Effector memory CD8-positive, alpha-beta T cell (primary cell): ENCODE results near the gene RBP3.

Experiments
- ATAC-seq: fragments of 150-1000 bp; cut with Tn5 transposase; replicated peaks from 2 replicates; pipeline ENCODE4 v1.10.0; 2021; ENCODE audit warnings: mild to moderate bottlenecking, moderate library complexity
- DNase-seq, 3 experiments: peaks; one replicate each; pipeline ENCODE4 v3.0.0; 2021
- H3K27ac Mint-ChIP-seq, 2 donors: one replicate each; pipeline ENCODE4 v1.8.0; 2022; ENCODE audit warnings: mild to moderate bottlenecking in 2 of 2, mixed read lengths in 2 of 2, moderate library complexity in 2 of 2
- H3K27me3 Mint-ChIP-seq, 2 donors: one replicate each; pipeline ENCODE4 v1.8.0; 2022; ENCODE audit warnings: mixed read lengths in 2 of 2
- H3K36me3 Mint-ChIP-seq: one replicate; pipeline ENCODE4 v1.8.0; 2022; ENCODE audit warnings: mild to moderate bottlenecking, moderate library complexity, mixed read lengths; ENCODE audit not compliant: insufficient read depth
- H3K4me1 Mint-ChIP-seq, 2 donors: one replicate each; pipeline ENCODE4 v1.8.0; 2022; ENCODE audit warnings: low read depth in 2 of 2, mixed read lengths in 2 of 2
- H3K4me3 Mint-ChIP-seq, 2 donors: one replicate each; pipeline ENCODE4 v1.8.0; 2022; ENCODE audit warnings: mild to moderate bottlenecking in 2 of 2, mixed read lengths in 2 of 2, moderate library complexity in 2 of 2
- H3K9me3 Mint-ChIP-seq, 2 donors: one replicate each; pipeline ENCODE4 v1.8.0; 2022; ENCODE audit warnings: mixed read lengths in 2 of 2

Gene RBP3

DNA sequence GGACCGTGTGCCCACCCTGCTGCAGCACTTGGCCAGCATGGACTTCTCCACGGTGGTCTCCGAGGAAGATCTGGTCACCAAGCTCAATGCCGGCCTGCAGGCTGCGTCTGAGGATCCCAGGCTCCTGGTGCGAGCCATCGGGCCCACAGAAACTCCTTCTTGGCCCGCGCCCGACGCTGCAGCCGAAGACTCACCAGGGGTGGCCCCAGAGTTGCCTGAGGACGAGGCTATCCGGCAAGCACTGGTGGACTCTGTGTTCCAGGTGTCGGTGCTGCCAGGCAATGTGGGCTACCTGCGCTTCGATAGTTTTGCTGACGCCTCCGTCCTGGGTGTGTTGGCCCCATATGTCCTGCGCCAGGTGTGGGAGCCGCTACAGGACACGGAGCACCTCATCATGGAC lies 1.4 kb downstream of the RBP3 start:
- H3K9me3 Mint-ChIP-seq, result no peaks in the 10 kb centered on the region
- H3K36me3 Mint-ChIP-seq, result no peaks in the 10 kb centered on the region
- no peak overlapping the region for H3K4me3 Mint-ChIP-seq
- H3K27ac Mint-ChIP-seq, result no peak overlapping the region
- H3K4me1 Mint-ChIP-seq, result no peaks in the 10 kb centered on the region
- peaks cover 3 to 10% of the 10 kb centered on the region in 2 donors for H3K27me3 Mint-ChIP-seq
- ATAC-seq (no peak), DNase-seq (no peak)

DNA sequence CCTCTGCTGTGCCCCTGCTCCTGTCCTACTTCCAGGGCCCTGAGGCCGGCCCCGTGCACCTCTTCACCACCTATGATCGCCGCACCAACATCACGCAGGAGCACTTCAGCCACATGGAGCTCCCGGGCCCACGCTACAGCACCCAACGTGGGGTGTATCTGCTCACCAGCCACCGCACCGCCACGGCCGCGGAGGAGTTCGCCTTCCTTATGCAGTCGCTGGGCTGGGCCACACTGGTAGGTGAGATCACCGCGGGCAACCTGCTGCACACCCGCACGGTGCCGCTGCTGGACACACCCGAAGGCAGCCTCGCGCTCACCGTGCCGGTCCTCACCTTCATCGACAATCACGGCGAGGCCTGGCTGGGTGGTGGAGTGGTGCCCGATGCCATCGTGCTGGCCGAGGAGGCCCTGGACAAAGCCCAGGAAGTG lies 1.8 kb downstream of the RBP3 start:
- Mint-ChIP-seq H3K36me3 (no peaks in the 10 kb centered on the region), H3K4me1 (no peaks in the 10 kb centered on the region), H3K27ac (no peak overlapping the region), H3K27me3 (peaks cover 7 to 10% of the 10 kb centered on the region in 2 donors), H3K9me3 (no peaks in the 10 kb centered on the region), H3K4me3 (no peak overlapping the region)
- DNase-seq (no peak), ATAC-seq (no peak)

DNA sequence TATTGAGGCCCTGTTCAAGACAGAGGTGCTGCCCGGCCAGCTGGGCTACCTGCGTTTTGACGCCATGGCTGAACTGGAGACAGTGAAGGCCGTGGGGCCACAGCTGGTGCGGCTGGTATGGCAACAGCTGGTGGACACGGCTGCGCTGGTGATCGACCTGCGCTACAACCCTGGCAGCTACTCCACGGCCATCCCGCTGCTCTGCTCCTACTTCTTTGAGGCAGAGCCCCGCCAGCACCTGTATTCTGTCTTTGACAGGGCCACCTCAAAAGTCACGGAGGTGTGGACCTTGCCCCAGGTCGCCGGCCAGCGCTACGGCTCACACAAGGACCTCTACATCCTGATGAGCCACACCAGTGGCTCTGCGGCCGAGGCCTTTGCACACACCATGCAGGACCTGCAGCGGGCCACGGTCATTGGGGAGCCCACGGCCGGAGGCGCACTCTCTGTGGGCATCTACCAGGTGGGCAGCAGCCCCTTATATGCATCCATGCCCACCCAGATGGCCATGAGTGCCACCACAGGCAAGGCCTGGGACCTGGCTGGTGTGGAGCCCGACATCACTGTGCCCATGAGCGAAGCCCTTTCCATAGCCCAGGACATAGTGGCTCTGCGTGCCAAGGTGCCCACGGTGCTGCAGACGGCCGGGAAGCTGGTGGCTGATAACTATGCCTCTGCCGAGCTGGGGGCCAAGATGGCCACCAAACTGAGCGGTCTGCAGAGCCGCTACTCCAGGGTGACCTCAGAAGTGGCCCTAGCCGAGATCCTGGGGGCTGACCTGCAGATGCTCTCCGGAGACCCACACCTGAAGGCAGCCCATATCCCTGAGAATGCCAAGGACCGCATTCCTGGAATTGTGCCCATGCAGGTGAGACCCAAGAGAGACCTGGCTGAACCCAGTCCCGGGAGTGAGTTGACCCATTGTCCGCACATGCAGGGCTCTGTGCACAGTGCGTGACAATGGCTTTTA lies 2.8 kb downstream of the RBP3 start:
- Mint-ChIP-seq H3K9me3 (no peaks in the 10 kb centered on the region), H3K4me1 (no peaks in the 10 kb centered on the region), H3K4me3 (no peak overlapping the region), H3K27me3 (peaks cover 7 to 10% of the 10 kb centered on the region in 2 donors), H3K27ac (no peak overlapping the region), H3K36me3 (no peaks in the 10 kb centered on the region)
- no peak for ATAC-seq
- DNase-seq, result no peak

- DNase-seq, result no peak
- H3K27ac Mint-ChIP-seq, result no peak overlapping the region
- peaks cover 7 to 10% of the 10 kb centered on the region in 2 donors for H3K27me3 Mint-ChIP-seq
- no peak for ATAC-seq
- H3K36me3 Mint-ChIP-seq, result peaks cover 2% of the 10 kb centered on the region
- no peaks in the 10 kb centered on the region for H3K9me3 Mint-ChIP-seq
- H3K4me1 Mint-ChIP-seq, result no peaks in the 10 kb centered on the region
- no peak overlapping the region for H3K4me3 Mint-ChIP-seq
These were observed 4.0 kb downstream of the RBP3 start for GRCh38 chr10:47351899-47352815.

DNA sequence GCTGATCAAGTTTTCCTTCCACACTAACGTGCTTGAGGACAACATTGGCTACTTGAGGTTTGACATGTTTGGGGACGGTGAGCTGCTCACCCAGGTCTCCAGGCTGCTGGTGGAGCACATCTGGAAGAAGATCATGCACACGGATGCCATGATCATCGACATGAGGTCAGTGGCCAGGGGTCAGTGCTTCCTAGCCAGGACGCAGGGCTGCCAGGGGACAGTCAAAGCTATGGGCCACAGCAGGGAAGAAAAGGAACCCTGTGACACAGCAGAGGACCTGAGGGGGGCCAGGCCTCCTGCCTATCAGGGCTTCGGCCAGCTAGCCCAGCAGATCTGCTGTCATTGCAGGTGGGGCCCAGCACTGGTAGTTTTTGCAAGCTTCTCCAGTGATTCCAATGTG lies 5.2 kb downstream of the RBP3 start:
- H3K27me3 Mint-ChIP-seq, result peaks cover 5 to 7% of the 10 kb centered on the region in 2 donors
- H3K4me3 Mint-ChIP-seq, result no peak overlapping the region
- no peak overlapping the region for H3K27ac Mint-ChIP-seq
- H3K9me3 Mint-ChIP-seq, result no peaks in the 10 kb centered on the region
- H3K4me1 Mint-ChIP-seq, result no peaks in the 10 kb centered on the region
- DNase-seq, result no peak
- ATAC-seq, result no peak
- H3K36me3 Mint-ChIP-seq, result peaks cover 4% of the 10 kb centered on the region

DNA sequence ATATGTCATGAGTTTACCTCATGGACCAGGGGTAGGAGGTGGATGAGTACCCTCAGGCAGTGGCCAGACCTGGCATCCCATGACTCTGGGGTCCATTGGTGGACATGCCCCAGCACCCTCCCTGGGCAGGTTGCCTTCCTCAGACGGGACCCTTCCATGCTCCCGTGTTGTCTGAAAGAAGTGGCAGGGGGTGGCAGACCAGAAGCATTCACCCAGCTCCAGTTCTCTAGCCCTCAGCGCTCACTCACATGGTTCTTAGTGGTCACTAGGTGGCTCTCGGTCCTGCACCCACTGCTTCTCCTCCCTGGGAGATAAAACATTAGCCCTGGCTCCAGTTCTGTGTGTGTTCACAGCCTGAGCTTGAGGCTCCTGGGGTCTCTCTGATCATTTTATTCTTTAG lies 6.0 kb downstream of the RBP3 start:
- Mint-ChIP-seq H3K27ac (peak overlapping the region in 1 of 2 donors; percentile 21), H3K9me3 (no peaks in the 10 kb centered on the region), H3K27me3 (peaks cover 4 to 12% of the 10 kb centered on the region in 2 donors), H3K36me3 (peaks cover 4% of the 10 kb centered on the region), H3K4me3 (no peak overlapping the region), H3K4me1 (no peaks in the 10 kb centered on the region)
- ATAC-seq (no peak), DNase-seq (no peak)

DNA sequence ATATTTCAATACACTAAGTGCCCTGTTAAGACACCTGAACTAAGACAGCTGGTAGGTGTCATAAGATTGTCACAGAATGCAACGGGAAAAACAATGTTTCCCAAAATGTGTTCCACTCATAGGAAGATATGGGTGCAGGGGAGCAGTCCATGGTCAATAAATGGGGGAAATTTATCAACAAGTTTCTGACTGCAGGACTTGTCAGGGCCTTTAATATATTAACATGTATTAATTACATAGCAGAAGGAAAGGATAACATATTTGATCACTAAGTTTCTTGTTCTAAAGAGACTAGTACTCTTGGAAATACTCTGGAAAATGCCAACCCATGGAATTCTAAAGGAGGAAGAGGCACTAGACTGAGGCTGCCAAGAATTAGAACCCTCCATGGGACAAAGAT lies 6.7 kb downstream of the RBP3 start:
- Mint-ChIP-seq H3K36me3 (peaks cover 4% of the 10 kb centered on the region), H3K9me3 (no peaks in the 10 kb centered on the region), H3K4me1 (no peaks in the 10 kb centered on the region), H3K27ac (no peak overlapping the region), H3K4me3 (no peak overlapping the region), H3K27me3 (peaks cover 4 to 18% of the 10 kb centered on the region in 2 donors)
- ATAC-seq, result no peak
- no peak for DNase-seq

DNA sequence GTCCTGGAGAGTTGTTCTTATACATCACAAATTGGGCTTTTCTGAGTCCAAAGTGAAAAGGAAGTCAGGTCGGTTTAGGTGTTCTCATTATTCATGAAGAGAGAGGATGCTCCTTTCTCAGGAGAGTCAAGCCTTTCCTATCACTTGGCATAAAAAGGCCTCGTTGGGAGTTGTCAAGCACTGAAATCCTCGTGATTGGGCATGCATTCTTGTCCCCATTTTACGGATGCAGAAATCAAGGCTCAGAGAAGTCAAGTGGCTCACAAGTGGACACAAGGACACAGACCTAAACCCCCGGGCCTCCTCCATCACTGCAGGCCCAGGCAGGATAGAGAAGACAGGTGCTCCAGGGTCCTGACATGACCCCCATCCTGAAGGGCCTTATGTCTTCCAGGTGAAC lies 8.5 kb downstream of the RBP3 start:
- ATAC-seq (no peak), DNase-seq (no peak)
- peaks cover 4 to 18% of the 10 kb centered on the region in 2 donors for H3K27me3 Mint-ChIP-seq
- H3K4me1 Mint-ChIP-seq, result no peaks in the 10 kb centered on the region
- H3K27ac Mint-ChIP-seq, result no peak overlapping the region
- no peaks in the 10 kb centered on the region for H3K9me3 Mint-ChIP-seq
- no peak overlapping the region for H3K4me3 Mint-ChIP-seq
- peaks cover 4% of the 10 kb centered on the region for H3K36me3 Mint-ChIP-seq

GRCh38 chr10:47357131-47357582 lies 9.0 kb downstream of the RBP3 start:
- Mint-ChIP-seq H3K27me3 (peaks cover 4 to 18% of the 10 kb centered on the region in 2 donors), H3K4me3 (no peak overlapping the region), H3K9me3 (no peaks in the 10 kb centered on the region), H3K4me1 (no peaks in the 10 kb centered on the region), H3K27ac (no peak overlapping the region), H3K36me3 (peaks cover 4% of the 10 kb centered on the region)
- no peak for DNase-seq
- ATAC-seq, result no peak

DNA sequence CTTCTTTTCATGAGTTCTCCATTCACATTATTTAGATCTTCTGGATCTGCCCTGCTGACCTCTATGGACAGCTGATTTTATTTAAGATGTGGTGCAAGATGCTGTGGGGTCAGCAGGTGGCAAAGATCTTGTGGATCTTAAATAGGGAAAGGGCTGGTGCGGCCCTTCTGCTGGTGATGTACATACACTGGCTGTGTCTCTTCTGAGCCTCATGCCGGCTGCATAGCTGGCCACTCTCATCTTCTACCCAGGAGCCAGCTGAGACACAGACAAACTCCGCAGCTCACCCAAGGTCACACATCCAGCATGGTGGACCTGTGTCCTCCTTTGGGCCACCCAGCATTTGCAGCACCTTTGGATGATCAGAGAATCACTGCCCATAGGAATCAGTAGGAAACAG lies 9.7 kb downstream of the RBP3 start:
- H3K9me3 Mint-ChIP-seq, result no peaks in the 10 kb centered on the region
- peaks cover 0 to 18% of the 10 kb centered on the region in 2 donors for H3K27me3 Mint-ChIP-seq
- no peak overlapping the region for H3K27ac Mint-ChIP-seq
- no peaks in the 10 kb centered on the region for H3K4me1 Mint-ChIP-seq
- ATAC-seq, result no peak
- peaks cover 4% of the 10 kb centered on the region for H3K36me3 Mint-ChIP-seq
- H3K4me3 Mint-ChIP-seq, result no peak overlapping the region
- no peak for DNase-seq

DNA sequence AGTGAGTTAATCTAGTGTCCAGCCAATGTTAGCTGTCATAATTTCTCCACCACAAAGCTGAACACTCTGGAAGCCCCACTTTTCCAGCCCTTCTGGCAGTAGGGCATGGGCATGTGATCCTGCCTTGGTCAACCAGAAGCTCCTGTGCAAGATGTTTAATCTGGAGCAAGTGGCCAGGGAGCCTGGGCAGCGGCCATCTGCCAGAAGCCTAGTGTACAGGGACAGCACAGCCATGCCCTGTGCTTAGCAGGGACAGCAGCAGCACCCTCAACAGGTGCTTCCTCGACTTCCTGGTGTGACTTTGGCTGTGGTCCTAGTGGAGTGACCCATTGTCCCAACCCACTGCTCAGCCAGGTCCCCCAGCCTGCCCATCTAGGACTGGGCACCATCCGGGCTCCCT lies 10.3 kb downstream of the RBP3 start:
- ATAC-seq (no peak), DNase-seq (no peak)
- Mint-ChIP-seq H3K36me3 (peaks cover 6% of the 10 kb centered on the region), H3K9me3 (no peaks in the 10 kb centered on the region), H3K27ac (no peak overlapping the region), H3K4me3 (no peak overlapping the region), H3K27me3 (peaks cover 0 to 18% of the 10 kb centered on the region in 2 donors), H3K4me1 (no peaks in the 10 kb centered on the region)

DNA sequence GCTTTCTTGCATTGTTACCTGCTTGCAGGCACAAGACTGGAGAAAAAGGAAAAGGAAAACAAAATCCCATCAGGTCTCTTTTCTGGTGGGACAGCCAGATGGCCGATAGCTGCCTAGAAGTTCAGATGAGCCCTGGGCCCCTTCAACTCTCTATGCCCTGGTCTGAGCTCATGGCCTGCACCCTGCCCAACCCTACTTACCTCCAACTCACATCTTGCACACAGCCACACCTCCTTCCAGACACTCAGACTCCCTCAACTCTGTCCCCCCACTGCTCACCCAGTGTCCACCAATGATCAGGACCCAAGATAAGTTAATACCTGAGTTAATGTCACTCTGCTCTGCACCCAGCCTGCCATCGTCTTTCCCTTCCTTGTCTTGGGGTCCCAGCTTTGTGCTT lies 10.9 kb downstream of the RBP3 start:
- no peak overlapping the region for H3K4me3 Mint-ChIP-seq
- no peak for ATAC-seq
- no peak for DNase-seq
- peaks cover 6% of the 10 kb centered on the region for H3K36me3 Mint-ChIP-seq
- no peaks in the 10 kb centered on the region for H3K4me1 Mint-ChIP-seq
- no peaks in the 10 kb centered on the region for H3K9me3 Mint-ChIP-seq
- peaks cover 0 to 18% of the 10 kb centered on the region in 2 donors for H3K27me3 Mint-ChIP-seq
- H3K27ac Mint-ChIP-seq, result peak overlapping the region in 1 of 2 donors; percentile 13

DNA sequence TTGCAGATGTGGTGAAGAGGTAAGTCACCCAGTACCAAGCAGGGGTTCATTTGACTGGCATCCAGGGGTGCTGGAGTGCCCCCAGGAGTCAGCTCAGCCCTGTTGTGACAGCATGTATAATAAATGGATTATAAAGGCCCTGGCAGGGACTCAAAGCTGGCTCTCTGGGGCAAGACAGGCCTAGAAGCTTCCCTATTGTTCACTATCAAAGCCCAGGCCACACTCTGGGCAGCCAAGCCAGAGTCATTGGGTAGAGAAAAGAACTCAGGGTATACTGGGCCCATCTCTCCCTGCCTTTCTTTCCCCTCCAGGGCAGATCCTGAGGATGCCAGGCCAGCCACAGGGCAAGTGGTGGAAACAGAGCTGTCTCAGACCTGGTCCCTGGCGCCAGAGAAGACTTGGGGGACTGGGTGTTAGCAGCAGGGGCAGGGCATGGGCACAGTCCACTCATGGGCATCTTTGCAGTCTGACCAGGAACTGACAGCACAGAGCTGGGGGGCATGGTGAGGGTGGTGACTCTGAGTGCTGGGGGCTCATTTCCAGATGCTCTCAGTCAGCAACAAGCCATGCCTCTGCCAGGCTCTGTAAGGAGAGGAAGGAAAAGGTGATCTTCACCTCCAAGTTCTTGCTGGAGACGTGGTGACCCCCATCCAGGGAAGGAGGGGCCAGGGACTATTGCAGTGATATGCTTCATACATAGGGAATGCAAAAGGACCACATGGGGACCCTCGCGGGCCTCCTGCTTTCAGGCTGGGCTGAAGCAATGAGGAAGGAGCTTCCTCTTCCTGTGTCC lies 11.7 kb downstream of the RBP3 start:
- no peak overlapping the region for H3K4me3 Mint-ChIP-seq
- no peaks in the 10 kb centered on the region for H3K9me3 Mint-ChIP-seq
- DNase-seq (no peak), ATAC-seq (no peak)
- H3K27me3 Mint-ChIP-seq, result peaks cover 0 to 12% of the 10 kb centered on the region in 2 donors
- peak overlapping the region in 1 of 2 donors; percentile 13 for H3K27ac Mint-ChIP-seq
- no peaks in the 10 kb centered on the region for H3K4me1 Mint-ChIP-seq
- H3K36me3 Mint-ChIP-seq, result peaks cover 6% of the 10 kb centered on the region
